COLO668 (cell line): ENCODE data around the gene APLNR.
"Not testable (repeated sequence)": the region's sequence is repeated elsewhere in the genome, so short reads cannot be mapped to it uniquely, and the experiment has no call there.

Experiments
- DNase-seq: peaks from one replicate; lab custom pipeline; 2025; ENCODE audit not compliant: unreplicated experiment; lab: John Stamatoyannopoulos, UW

APLNR gene

GRCh38 chr11:57237204-57237681, at the start of gene APLNR:
Gene APLNR, minus strand, starts transcription at chr11:57237250. Its CDS starts 246 bp downstream, at chr11:57237004.
- no peak for DNase-seq

DNA sequence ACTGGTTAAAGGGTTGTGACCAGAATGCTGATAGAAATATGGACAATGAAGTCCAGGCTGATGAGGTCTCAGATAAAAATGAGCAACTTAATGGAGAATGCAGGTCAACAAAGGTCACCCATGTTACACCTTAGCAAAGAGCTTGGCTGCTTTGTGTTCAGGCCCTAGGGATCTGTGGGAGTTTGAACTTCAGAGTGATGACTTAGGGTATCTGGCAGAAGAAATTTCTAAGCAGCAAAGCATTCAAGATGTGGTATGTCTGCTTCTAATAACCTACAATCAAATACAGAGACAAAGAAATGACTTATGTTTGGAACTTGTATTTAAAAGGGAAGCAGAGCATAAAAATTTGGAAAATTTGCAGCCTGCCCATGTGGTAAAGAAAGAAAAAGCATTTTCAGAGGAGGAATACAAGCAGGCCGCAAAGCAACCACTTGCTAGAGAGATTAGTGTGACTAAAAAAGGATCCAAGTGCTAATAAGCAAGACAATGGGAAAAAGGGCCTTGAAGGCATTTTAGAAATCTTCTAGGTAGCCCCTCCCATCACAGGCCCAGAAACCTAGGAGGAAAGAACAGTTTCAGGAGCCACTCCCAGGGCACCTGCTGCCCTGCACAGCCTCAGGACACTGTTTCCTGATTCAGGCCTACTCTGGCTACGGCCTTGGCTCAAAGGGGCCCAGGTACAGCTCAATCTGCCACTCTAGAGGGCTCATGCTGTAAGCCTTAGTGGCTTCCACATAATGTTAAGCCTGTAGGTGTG, 46.4 kb upstream of the APLNR start:
- no peak for DNase-seq

GRCh38 chr11:57281546-57281945, 44.5 kb upstream of the APLNR start:
- DNase-seq, result not testable (repeated sequence)

- no peak for DNase-seq
Measured at GRCh38 chr11:57279116-57279515, 42.1 kb upstream of the APLNR start.

- no peak for DNase-seq
Measured at GRCh38 chr11:57278721-57279095, 41.7 kb upstream of the APLNR start.

DNA sequence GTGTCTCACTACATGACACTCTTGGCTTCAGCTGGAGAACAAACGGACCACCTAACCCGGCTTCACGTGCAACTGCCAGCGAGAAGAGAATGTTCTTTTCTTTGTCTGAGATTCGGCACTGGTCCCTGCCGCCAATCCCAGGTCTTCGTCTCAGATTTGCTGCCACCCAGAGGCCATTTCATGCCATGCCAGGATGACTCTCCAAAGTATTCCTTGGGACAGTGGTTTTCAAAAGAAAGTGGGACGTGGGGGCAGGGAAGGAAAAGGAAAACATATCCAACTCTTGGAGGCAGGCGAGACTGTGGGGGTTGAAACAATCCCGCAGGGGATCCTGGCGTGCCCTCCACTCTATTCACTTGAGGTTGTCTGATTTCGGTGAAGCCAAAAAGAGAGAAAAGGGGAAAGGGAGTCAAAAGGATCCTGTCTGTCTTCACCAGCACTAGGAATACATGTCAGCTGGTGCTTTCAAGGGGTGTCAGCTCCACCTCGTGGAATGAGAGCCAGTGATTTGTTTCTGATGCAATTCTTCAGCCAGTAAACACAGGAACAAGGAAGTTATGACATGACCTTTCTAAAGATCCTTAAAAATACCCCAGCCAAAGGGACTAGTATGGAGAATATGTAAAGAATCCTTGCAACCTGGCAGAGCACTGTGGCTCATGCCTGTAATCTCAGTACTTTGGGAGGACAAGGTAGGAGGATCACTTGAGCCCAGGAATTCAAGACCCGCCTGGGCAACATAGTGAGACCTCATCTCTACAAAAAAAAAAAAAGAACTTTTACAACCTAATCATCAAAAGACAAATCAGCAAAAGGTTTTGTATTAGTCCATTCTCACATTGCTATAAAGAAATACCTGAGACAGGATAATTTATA, 41.0 kb upstream of the APLNR start:
- peak; percentile 44 for DNase-seq

- DNase-seq, result no peak
Measured at GRCh38 chr11:57276971-57277675, 40.1 kb upstream of the APLNR start.

DNA sequence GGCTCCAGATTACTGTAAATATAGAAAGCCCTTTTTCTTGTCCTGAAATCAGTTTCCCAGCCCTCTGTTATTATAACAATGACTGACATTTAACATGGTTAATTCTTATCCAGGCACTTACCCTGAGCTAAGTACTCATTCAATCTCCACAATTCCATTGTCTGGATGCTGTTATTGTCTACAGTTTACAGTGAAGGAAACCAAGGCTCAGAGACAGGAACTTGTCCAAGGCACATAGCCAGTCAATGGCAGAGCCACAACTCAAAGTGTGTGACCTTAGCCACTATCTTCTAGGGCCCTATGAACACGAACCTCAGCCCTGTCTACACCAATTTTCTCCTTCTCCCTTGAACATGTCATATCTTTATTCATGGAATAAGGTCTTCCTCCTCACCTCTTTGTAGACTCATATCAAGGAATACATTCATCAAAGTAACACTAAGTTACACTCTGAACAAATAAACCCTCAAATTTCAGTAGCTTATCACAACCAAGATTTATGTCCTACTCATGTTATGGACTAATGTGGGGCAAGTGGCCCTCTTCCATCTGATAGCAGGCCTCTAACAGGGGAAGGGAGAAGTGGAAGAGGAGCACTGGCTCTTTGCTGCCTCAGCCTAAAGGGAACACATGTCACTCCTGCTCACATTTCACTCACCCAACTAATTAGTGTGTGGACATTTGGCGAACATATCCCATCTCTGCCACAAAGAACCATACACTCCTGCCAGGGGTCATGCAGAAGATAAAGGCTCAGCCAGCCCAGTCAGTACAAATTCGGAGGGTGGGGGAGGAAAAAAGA, 39.3 kb upstream of the APLNR start:
- no peak for DNase-seq

- DNase-seq, result no peak
Measured at GRCh38 chr11:57275582-57275981, 38.5 kb upstream of the APLNR start.

DNA sequence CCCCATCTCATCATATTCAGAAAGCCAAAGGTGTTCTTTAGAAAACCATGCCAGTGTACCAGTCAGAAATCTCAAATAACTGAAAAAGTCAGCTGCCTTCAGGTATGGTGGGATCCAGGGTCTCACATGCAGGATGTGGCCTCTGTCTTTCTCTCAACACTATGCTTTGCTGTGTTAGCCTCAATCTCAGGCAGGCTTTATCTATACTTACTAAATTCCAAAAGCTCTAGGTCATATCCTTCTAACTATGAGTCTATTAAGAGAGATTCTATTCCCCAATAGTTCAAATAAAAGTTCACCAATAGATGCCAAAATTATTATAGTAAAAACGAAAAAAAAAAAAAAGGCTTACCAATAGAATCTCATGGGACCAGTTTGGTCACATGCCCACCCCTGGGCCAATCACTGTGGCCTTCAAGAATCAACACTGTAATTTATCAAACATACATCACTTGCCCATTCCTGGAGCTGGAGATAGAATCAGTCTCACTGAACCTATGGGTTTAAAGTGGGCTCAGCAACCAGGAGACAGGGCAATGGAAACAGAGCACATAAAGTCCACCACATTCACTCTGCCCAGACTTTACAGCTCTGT, 38.0 kb upstream of the APLNR start:
- no peak for DNase-seq

- DNase-seq, result no peak
Measured at GRCh38 chr11:57273448-57274058, 36.5 kb upstream of the APLNR start.

GRCh38 chr11:57269571-57270021, 32.5 kb upstream of the APLNR start:
- DNase-seq, result no peak

GRCh38 chr11:57266157-57266556, 29.1 kb upstream of the APLNR start:
- no peak for DNase-seq

- DNase-seq, result no peak
Measured at GRCh38 chr11:57263351-57263750, 26.3 kb upstream of the APLNR start.

- no peak for DNase-seq
Measured at GRCh38 chr11:57262157-57262556, 25.1 kb upstream of the APLNR start.

DNA sequence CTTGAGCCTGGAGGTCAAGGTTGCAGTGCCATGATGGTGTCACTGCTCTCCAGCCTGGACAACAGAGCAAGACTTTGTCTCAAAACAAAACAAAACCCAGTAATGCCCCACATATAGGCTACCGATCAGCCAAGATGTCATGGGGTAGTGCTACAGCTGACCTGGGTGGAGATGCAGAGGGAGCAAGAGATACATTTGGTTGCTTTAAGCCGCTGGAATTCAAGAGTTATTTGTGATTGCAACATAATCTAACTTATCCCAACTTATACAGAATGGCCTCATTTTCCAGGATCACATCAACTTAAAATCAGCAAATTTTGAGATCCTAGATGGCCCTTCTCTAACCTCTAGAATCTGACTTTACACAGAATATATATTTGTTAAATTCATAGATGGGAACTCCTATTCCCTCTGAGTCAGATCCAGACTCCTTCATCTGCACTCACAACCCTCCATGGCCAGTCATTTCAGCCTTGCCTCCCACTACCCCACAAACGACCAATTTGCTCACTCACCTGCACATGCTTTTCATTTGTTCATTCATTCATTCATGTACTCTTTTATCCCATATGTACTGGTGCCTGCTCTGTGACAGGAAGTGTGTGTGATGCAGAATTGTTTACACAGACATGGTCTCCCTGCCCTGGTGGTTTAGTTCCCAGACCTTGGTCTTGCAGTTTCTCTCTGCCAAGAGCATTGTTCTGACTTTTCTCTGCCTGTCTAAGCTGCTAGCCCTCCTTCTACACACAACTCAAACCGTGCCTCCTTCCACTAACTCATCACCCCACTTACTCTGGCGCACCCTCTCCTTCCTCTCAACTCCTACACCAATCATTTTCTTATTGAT, 24.1 kb upstream of the APLNR start:
- DNase-seq, result no peak

DNA sequence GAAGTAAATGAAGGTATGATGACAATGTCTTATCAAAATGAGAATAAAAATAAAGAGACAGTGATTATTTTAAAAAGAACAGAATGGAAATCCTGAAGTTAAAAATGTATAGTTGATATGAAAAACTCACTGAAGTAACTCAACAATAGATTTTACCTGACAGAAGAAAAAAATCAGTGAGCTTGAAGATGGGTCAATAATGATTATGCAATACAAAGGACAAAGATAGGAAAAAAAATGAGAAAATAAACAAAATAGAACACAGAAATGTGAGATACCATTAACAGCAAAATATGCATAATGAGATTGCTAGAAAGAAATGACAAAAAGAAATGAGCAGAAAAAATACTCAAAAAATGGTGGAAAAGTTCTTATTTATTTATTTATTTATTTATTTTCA, 19.1 kb upstream of the APLNR start:
- DNase-seq, result no peak

- no peak for DNase-seq
Measured at GRCh38 chr11:57255618-57256017, 18.6 kb upstream of the APLNR start.

GRCh38 chr11:57254631-57255030, 17.6 kb upstream of the APLNR start:
- no peak for DNase-seq
